OCI-M2 (cell line): Measurements from ENCODE around the gene VTN.

Experiments used
- DNase-seq: peaks from one replicate; lab custom pipeline; 2025; ENCODE audit not compliant: unreplicated experiment; lab: John Stamatoyannopoulos, UW

VTN gene

DNA sequence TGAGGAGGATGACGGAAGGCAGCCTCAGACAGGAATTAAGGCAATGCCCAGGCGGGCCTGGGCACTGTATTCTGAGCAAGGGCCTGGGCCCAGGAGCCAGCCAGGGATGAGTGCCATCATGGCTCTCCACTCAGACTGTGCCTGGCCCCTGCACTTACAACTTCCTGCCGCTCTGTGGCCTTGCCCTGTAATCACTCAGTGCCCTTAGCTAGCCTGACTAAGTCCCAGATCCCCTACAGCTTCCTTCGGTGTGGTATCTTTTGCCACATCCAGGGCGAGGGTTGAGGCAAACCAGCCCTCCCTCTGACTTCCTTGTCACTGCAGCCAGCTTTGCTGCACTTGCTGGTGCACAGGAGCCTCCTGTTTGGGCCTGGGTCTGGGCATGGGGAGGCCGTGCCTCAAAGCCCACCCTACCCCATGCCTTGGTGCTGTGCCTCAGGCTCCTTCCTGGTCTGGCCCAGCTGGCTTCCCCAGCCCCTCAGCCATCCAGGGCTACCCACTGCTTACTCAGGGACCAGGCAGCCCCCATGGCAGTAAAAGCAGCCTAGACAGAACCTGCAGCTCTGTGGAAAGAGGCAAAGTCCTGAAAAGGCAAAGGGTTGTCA, 26.6 kb upstream of the VTN start:
- DNase-seq = no peak

DNA sequence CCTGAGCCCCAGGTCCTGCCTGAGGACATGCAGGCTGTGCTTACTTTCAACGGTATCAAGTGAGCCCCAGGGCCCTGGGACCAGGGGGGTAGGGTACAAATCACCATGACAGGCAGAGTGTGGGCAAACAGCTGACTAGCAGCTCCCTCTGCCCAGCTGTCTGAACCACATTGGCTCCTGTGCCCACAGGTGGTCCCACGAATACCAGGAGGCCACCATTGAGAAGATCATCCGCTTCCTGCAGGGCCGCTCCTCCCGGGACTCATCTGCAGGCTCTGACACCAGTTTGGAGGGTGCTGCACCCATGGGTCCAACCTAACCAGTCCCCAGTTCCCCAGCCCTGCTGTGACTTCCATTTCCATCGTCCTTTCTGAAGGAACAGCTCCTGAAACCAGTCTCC, 25.9 kb upstream of the VTN start:
- DNase-seq = no peak

DNA sequence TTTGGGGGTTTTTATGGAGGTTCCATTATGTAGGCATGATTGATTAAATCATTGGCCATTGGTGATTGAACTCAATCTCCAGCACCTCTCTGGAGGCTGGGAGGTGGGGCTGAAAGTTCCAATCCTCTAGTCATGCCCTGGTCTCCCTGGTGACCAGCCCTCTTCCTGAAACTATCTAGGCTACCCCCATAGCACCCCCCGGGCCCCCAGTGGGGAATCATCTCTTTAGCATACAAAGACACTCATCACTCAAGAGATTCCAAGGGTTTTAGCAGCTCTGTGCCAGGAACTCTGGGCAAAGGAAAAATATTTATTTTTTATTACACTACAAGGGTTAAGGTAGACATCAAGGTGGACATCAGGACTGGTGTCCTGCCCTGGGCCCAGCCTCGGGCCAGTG, 25.3 kb upstream of the VTN start:
- DNase-seq = no peak

DNA sequence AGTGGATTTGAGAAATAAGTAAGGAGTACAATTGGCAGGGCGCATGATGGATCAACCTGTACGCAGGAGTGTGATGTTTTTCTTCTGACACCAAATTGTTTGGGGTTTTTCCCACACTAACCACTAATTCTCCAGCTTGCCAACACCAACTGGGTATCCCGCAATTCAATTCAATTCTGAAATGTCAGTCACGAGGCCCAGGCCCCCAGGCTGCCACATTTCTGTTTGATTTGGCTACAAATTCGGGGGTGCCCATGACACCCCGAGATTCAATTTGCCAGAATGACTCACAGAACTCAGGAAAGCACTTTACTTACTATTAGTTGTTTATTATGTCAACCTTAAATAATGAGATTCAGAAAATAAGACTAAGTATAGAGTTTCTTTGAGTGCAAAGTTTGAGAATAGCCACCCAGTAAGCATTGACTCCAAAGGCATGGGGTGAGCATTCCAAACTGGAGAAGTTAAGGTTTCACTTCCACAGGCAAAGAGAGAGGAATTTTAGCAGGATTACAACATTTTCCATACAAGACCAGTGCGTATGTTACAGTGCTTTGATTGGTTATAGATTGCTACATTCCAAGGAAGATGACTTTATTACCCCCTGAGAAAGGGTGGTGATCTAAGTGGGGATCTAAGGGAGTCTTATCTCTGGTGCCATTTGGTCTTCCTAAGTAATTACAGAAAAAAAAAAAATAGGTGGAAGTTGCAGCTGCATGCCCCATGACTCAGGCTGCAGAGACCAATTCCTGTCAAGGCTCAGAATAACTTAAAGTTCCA, 24.4 kb upstream of the VTN start:
- no peak for DNase-seq

DNA sequence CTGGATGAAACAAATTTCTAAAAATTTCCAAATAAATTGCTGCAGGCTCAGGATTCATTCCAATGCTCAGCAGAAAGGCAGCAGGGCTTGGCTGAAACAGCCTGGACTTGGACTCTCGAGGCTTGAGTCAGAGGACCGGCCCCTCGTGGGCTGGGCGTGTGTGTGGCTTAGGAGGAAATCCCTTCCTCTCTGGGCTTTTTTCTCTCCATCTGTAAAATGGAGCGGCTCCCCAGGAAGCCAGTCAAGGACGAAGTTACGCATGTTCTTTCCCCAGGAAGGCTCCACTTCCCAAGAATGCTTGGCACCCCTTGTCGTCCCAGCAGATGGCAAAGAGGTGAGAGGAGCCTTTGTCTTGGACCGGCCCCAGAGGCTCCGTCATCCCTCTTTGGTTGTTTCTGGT, 22.4 kb upstream of the VTN start:
- no peak for DNase-seq

DNA sequence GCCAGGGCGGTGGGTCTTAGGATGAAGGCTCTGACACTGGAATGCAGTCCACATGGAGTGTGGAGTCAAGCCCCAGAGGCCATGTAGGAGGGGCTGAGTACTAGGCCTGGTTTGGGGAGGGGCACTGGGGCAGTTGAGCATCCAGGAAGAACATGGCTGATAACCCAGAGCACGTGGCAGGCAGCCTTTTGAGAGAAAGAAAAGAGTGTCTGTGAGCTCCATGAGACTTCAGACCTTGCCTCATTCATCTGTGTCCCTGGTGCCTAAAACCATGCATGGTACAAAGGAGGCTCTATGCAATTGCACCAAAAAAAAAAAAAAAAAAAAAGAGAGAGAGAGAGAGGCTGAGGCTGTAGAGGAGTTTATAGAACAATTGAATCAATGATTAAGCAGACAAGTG, 21.3 kb upstream of the VTN start:
- no peak for DNase-seq

DNA sequence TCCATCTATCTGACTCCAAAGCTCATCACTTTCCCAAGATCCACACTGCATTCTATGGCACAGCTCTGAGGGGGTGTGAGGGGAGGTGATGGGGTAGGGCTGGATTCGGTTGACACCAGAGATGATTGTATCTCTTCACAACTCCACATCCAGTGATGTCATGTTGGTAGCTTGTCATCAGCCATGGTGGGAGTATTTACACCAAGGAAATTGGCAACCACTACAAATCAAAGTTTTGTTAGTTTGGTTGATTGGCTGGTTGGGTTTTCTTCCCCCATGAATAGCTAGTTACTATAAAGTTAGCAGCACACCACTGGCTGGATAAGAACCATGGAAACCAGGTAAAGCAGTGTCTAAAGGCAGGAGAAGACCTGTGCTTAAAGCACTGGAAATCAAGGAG, 20.9 kb upstream of the VTN start:
- DNase-seq = no peak

DNA sequence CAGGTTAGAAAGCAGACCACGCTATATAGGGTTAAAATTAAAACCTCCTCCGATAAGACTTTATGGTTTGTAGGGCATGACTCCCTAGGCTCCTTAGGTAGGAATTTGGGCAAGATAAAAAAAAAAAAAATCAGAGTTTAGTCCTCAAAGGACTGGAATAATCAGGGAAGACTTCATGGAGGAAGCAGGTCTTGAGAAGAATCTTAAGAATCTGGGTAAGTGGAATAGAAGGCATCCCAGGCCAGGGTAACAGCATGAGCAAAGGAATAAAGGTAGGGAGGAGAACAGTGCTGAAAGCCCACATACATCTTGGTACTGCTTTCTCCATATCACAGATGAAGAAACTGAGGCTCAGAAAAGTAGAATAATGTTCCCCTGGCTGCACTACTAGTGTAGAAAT, 20.5 kb upstream of the VTN start:
- DNase-seq = no peak

DNA sequence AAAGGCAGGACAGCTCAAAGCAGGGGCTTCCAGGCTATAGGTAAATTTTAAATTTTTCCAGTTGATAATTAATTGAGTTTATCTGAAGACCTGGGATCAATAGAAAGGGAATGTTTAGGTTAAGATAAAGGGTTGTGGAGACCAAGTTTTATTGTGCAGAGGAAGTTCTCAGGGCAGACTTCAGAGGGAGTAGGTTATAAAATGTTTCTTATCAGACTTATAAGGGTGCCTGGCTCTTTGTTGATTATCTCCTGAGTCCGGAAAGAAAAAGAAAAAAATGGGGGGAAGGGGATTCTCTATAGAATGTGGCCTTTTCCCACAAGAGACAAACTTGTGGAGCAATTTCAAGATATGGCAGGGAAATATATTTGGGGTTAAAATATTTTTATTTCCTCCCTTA, 20.0 kb upstream of the VTN start:
- no peak for DNase-seq

DNA sequence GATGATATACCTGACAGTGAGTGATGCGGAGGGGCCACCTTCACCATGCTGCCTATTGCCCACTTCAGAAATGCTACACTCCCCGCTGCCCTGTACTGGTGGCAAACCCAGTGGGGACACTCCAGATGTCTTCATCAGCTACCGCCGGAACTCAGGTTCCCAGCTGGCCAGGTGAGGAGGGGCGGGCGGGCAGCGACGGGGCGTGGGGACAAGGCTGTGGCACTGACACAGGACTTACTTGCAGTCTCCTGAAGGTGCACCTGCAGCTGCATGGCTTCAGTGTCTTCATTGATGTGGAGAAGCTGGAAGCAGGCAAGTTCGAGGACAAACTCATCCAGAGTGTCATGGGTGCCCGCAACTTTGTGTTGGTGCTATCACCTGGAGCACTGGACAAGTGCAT, 18.0 kb upstream of the VTN start:
- DNase-seq = no peak

DNA sequence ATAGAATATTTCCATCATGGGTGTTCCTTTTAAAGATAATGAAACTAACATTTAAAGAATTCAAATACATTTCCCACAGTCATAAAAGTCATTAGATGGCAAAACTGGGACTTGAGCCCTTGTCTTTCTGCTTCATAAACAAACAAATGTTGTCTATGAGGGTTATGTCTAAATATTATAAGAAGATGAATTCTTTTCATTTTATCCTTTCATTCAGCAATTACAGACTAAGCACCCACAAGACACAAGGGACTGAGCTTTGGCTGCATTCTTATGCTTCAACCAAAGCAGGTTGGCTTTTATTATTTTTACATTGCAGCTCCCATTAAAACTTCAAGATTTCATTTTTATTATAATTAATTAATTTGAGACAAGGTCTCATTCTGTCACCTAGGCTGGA, 16.3 kb upstream of the VTN start:
- DNase-seq = no peak

DNA sequence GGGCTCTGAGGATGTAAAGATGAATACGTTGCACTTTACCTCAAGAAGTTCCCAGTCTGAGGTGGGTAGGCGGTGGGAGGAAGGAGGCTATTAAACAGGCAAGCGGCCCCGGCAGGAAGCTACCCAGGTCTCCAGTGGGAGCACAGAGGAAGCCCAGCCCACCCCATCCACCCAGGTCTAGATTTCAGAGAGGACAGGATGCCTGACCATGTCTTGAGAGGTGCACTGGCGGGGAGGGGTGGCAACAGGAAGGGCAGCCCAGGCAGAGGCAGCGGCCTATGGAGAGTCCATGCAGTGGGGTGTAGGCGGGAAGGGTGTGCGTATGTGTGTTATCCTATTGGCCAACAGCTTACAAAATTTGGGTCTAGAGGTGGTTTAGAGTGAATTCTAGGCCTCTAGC, 15.3 kb upstream of the VTN start:
- DNase-seq = no peak

DNA sequence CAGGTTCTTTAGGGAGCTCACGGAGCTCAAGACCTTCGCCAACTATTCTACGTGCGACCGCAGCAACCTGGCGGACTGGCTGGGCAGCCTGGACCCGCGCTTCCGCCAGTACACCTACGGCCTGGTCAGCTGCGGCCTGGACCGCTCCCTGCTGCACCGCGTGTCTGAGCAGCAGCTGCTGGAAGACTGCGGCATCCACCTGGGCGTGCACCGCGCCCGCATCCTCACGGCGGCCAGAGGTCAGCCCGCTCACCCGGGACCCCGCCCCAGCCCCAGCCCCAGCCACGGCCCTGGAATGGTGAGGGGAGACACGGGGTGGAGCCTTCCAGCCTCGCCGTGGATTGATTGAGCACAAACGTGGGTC, 14.9 kb upstream of the VTN start:
- DNase-seq = no peak

DNA sequence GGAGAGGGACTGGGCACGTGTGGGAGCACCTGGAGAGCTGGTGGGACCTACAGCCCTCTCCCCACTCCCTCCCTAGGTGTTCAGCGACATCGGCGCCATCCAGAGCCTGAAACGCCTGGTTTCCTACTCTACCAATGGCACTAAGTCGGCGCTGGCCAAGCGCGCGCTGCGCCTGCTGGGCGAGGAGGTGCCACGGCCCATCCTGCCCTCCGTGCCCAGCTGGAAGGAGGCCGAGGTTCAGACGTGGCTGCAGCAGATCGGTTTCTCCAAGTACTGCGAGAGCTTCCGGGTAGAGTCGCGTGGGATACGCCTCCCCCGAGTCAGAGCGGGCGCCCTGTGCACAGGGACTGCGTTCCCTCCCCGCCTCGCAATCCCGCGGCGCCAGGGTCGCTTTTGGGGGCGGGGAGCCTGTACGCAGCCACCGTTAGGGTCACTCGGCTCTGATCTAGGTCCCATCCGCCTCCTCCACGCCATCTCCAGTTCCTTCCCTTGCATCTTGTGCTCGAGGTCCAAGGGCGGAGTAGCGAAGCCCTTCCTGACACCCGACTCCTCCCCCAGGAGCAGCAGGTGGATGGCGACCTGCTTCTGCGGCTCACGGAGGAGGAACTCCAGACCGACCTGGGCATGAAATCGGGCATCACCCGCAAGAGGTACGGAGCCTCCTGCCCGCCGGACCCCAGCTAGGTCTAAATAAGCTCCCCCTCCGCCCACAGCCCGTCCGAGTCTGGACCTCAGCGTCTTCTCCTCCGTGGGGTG, 14.4 kb upstream of the VTN start:
- no peak for DNase-seq

DNA sequence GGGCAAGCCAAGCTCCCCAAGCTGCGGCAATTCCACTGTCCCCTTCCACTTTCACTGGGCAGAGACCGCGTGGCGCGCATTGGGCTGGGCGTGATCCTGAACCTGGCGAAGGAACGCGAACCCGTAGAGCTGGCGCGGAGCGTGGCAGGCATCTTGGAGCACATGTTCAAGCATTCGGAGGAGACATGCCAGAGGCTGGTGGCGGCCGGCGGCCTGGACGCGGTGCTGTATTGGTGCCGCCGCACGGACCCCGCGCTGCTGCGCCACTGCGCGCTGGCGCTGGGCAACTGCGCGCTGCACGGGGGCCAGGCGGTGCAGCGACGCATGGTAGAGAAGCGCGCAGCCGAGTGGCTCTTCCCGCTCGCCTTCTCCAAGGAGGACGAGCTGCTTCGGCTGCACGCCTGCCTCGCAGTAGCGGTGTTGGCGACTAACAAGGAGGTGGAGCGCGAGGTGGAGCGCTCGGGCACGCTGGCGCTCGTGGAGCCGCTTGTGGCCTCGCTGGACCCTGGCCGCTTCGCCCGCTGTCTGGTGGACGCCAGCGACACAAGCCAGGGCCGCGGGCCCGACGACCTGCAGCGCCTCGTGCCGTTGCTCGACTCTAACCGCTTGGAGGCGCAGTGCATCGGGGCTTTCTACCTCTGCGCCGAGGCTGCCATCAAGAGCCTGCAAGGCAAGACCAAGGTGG, 11.2 kb upstream of the VTN start:
- no peak for DNase-seq

DNA sequence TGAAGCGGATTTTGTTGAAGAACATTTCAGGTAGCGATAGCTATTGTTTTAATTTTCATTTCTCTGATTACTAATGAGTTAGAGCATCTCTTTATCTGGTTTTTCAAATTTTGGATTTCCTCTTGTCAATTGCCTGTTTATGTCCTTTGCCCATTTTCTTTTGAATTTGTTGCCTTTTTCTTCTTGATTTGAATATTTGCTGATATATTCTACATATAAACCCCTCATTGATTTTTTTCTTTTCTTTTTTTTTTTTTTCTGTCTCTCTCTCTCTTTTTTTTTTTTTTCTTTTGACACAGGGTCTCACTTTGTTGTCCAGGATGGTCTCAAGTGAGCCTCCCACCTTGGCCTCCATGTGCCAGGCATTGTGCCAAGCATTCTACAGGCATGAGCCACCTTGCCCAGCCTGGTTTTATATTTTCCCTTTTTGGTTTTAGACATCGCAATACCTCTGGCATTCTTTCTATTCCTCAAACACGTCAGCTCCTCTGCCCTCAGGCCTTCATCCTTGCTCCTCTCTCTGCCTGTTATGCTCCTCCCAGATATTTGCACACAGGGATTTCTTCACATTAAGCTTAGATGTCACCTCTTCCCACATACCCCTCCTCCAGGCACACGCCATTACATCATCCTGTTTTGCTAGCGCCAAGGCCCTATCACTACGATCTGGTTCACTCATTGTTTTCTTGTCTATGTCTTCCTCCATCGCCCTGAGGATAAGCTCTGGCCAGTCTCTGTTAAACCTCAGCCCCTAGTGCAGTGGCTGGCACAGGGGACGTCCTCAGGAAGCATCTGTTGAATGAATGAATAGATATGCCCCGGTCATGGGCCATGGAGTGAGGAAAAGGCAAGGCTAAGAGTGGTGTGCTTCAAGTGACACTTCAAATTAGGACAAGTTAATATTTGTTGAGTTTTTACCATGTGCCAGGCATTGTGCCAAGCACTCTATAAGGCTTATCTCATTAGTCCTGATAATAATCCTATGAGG, 10.0 kb upstream of the VTN start:
- no peak for DNase-seq

DNA sequence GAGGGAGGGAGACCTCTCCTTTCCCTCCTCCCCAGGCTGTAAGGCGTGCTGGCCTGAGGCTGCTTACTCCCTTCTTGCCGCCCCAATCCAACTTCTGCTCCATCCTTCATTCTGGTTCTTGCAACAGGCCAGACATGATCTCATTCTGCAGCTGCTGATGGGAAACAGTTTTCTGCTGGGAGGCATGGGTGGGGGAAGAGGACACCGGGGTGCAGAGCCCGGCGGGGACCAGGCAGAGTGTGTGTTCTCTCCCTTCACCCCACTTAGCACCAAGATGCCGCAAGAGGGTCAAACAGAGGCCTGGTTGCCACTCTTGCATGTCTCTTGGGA, 2.8 kb upstream of the VTN start:
- no peak for DNase-seq

DNA sequence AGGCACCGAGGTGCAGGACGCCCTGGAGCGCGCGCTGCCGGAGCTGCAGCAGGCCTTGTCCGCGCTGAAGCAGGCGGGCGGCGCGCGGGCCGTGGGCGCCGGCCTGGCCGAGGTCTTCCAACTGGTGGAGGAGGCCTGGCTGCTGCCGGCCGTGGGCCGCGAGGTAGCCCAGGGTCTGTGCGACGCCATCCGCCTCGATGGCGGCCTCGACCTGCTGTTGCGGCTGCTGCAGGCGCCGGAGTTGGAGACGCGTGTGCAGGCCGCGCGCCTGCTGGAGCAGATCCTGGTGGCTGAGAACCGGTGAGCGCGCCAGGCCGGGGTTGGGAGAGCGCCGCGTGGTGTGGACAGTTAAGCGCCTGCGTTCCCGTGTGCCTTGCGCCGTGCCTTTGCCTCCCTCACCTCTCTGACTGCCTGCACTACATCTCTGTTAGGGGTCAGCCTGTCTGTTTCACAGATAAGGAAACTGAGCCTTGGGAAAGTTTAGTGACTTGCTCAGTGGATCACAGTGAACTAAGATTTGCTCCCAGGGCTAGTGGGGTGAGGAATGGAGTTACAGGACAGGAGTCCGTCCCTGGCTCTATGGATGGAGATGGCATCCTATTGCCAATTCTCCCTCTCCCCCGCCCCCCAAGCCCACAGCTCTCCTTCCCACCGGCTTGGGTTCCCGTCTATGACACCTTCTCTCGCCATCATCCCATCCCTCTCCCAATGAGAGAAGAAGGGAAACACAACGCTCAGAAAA, 2.3 kb upstream of the VTN start:
- no peak for DNase-seq

DNA sequence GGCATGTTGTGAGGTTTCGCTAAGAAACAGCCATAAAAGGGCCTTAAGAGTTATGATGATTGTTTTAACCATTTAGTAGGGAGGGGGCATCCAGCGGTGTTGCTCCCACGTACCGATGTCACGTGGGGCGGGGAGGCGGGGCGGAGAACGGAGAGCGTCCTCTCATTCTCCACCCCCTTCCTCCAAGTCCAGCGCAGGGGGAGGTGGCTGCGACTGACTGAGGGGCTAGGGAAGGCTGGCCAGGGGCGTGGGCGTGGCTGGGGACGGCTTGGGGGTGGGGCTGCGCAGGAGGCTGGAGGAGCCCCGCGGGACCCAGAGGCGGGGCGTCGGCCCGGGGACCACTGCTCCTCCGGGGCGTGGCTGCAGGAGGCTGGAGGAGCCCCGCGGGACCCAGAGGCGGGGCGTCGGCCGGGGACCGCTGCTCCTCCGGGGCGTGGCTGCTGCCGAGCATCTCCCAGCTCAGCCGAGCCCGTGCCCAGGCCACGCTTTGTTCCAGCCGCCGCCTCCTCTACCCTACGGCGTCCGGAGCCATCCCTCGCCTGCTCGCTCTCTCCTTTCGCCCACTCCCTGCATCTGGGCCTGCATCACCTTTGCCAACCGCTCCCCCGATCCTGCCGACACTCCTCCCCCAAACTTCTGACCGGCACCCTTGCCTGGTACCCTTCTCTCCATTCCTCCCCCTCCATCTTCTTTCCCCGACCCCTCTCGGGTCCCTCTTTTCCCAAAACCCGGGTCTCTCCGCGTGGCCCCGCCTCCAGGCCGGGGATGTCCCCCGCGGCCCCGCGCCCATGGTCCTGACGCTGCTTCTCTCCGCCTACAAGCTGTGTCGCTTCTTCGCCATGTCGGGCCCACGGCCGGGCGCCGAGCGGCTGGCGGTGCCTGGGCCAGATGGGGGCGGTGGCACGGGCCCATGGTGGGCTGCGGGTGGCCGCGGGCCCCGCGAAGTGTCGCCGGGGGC, 1.4 kb upstream of the VTN start, which contains the start of gene SARM1:
Gene SARM1, plus strand, starts transcription at position 450 of the 958 bp plus-strand sequence. Its CDS starts 339 bp downstream, at position 789.
- no peak for DNase-seq
